ENCODE measurements around the gene ENAH.

Gene ENAH

DNA sequence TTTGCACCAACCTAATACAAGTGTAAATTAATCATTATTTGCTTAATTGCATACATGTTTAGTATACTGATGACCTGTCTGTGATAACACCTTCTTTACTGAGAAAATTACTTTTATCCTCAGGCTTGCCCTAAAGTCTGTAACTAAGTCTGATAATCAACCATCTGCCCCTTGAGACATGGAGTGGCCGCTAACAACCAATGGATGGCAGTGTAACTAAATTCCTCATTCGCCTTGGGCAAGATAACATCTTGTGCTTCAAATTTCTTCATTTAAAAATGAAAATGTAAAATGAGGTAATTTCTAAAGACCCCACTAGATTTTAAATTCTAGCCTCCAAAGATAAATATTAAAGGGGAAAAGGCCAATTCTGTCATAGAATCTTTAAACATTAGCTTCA, 85.1 kb downstream of the ENAH start:
- TF ChIP-seq, protein P1, sequence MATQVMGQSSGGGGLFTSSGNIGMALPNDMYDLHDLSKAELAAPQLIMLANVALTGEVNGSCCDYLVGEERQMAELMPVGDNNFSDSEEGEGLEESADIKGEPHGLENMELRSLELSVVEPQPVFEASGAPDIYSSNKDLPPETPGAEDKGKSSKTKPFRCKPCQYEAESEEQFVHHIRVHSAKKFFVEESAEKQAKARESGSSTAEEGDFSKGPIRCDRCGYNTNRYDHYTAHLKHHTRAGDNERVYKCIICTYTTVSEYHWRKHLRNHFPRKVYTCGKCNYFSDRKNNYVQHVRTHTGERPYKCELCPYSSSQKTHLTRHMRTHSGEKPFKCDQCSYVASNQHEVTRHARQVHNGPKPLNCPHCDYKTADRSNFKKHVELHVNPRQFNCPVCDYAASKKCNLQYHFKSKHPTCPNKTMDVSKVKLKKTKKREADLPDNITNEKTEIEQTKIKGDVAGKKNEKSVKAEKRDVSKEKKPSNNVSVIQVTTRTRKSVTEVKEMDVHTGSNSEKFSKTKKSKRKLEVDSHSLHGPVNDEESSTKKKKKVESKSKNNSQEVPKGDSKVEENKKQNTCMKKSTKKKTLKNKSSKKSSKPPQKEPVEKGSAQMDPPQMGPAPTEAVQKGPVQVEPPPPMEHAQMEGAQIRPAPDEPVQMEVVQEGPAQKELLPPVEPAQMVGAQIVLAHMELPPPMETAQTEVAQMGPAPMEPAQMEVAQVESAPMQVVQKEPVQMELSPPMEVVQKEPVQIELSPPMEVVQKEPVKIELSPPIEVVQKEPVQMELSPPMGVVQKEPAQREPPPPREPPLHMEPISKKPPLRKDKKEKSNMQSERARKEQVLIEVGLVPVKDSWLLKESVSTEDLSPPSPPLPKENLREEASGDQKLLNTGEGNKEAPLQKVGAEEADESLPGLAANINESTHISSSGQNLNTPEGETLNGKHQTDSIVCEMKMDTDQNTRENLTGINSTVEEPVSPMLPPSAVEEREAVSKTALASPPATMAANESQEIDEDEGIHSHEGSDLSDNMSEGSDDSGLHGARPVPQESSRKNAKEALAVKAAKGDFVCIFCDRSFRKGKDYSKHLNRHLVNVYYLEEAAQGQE (IDR thresholded peaks at IDR 0.05; ENCODE audit: low read depth): no peak
- TF ChIP-seq EGR1 (IDR thresholded peaks at IDR 0.05) (no peak), CEBPB (IDR thresholded peaks at IDR 0.05) (no peak), TAF1 (IDR thresholded peaks at IDR 0.05; ENCODE audit: low read depth) (no peak), EP300 (IDR thresholded peaks at IDR 0.05; ENCODE audit: borderline replicate concordance) (no peak), CREB1 (IDR thresholded peaks at IDR 0.05; ENCODE audit: low read depth) (no peak), NFIC (IDR thresholded peaks at IDR 0.05) (no peak), TCF12 (IDR thresholded peaks at IDR 0.05; ENCODE audit: low read depth) (no peak), TEAD4 (IDR thresholded peaks at IDR 0.05) (no peak), RAD21 (IDR thresholded peaks at IDR 0.05; ENCODE audit: low read depth) (no peak; the same call in 1 of the 2 replicates), ZBTB7A (IDR thresholded peaks at IDR 0.05; ENCODE audit: low read depth) (no peak), YY1 (IDR thresholded peaks at IDR 0.05; ENCODE audit: low read depth) (no peak), FOXM1 (IDR thresholded peaks at IDR 0.05; ENCODE audit: borderline replicate concordance, low read depth) (no peak)
- TF ChIP-seq, protein P2, sequence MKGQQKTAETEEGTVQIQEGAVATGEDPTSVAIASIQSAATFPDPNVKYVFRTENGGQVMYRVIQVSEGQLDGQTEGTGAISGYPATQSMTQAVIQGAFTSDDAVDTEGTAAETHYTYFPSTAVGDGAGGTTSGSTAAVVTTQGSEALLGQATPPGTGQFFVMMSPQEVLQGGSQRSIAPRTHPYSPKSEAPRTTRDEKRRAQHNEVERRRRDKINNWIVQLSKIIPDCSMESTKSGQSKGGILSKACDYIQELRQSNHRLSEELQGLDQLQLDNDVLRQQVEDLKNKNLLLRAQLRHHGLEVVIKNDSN (IDR thresholded peaks at IDR 0.05): no peak
- TF ChIP-seq, protein P3, sequence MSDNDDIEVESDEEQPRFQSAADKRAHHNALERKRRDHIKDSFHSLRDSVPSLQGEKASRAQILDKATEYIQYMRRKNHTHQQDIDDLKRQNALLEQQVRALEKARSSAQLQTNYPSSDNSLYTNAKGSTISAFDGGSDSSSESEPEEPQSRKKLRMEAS (IDR thresholded peaks at IDR 0.05): no peak

DNA sequence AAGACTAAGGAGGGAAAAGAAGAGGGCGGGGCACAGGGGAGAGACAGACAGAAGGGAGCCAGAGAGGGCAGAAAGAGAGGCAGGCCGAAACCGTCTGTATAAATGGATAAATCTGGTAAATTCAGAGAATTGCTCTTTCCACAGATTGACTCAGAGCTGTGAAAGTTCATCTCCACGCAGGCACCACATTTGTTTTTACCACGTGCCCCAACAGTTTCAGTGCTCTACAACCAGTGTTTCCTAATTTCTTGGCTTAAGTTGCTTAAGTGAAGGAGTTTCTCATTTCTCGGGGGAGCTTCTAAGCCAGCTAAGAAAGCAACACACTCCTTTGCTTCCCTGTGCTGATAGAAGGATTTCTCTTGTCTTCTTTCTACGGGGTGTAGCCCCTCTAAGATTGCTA, 87.1 kb downstream of the ENAH start:
- TF ChIP-seq YY1 (IDR thresholded peaks at IDR 0.05; ENCODE audit: low read depth): no peak
- TF ChIP-seq EGR1 (IDR thresholded peaks at IDR 0.05): no peak
- TF ChIP-seq, protein P2 (IDR thresholded peaks at IDR 0.05): no peak
- TF ChIP-seq NFIC (IDR thresholded peaks at IDR 0.05): no peak
- TF ChIP-seq, protein P3 (IDR thresholded peaks at IDR 0.05): no peak
- no peak for TF ChIP-seq FOXM1 (IDR thresholded peaks at IDR 0.05; ENCODE audit: borderline replicate concordance, low read depth)
- no peak for TF ChIP-seq CREB1 (IDR thresholded peaks at IDR 0.05; ENCODE audit: low read depth)
- TF ChIP-seq, protein P1 (IDR thresholded peaks at IDR 0.05; ENCODE audit: low read depth): no peak
- TF ChIP-seq TEAD4 (IDR thresholded peaks at IDR 0.05): no peak
- no peak for TF ChIP-seq TCF12 (IDR thresholded peaks at IDR 0.05; ENCODE audit: low read depth)
- TF ChIP-seq RAD21 (IDR thresholded peaks at IDR 0.05; ENCODE audit: low read depth): no peak

DNA sequence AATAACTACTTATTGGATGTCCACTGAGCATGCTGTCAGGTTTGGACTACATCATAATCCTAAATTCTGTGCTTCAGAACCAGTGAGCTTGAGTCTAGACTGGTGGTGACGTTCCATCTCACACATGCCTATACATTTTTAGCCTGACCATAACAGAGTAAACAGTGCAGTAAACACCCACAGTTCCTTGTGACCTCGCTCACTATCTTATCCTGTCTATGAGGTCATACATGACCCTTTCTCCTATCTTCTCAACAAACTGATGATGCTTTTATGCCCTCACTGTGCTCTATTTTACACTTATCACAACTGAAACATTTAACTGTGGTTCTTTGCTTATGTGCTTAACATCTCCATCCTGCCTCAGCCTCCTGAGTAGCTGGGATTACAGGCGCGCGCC, 91.2 kb downstream of the ENAH start:
- TF ChIP-seq TEAD4 (IDR thresholded peaks at IDR 0.05): no peak
- TF ChIP-seq, protein P1 (IDR thresholded peaks at IDR 0.05; ENCODE audit: low read depth): no peak
- no peak for TF ChIP-seq YY1 (IDR thresholded peaks at IDR 0.05; ENCODE audit: low read depth)
- TF ChIP-seq TCF12 (IDR thresholded peaks at IDR 0.05; ENCODE audit: low read depth): no peak
- TF ChIP-seq TAF1 (IDR thresholded peaks at IDR 0.05; ENCODE audit: low read depth): no peak
- no peak for TF ChIP-seq RAD21 (IDR thresholded peaks at IDR 0.05; ENCODE audit: low read depth)
- TF ChIP-seq, protein P3 (IDR thresholded peaks at IDR 0.05): no peak
- TF ChIP-seq, protein P2 (IDR thresholded peaks at IDR 0.05): no peak
- no peak for TF ChIP-seq CREB1 (IDR thresholded peaks at IDR 0.05; ENCODE audit: low read depth)
- no peak for TF ChIP-seq ZBTB7A (IDR thresholded peaks at IDR 0.05; ENCODE audit: low read depth)
- TF ChIP-seq NFIC (IDR thresholded peaks at IDR 0.05): no peak
- TF ChIP-seq CEBPB (IDR thresholded peaks at IDR 0.05): no peak
- no peak for TF ChIP-seq EP300 (IDR thresholded peaks at IDR 0.05; ENCODE audit: borderline replicate concordance)
- TF ChIP-seq FOXM1 (IDR thresholded peaks at IDR 0.05; ENCODE audit: borderline replicate concordance, low read depth): no peak
- TF ChIP-seq EGR1 (IDR thresholded peaks at IDR 0.05): no peak

DNA sequence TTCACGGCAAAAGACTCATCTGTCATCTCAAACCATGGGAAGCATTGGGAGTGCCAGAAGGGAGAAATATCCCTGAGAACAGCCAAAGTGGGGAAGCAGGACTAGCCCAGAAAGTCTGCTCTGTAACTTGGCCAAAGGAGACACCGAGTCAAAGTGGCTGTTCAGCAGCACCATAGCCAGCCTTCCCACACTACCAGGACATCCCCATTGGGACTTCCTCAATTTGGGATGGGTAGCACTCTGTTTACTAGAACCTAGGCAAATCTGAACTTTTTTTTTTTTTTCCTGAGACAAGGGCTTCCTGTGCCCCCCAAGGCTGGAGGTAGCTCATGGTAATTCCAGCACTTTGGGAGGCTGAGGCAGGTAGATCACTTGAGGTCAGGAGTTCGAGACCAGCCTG, 93.0 kb downstream of the ENAH start:
- TF ChIP-seq NFIC (IDR thresholded peaks at IDR 0.05) (no peak), FOXM1 (IDR thresholded peaks at IDR 0.05; ENCODE audit: borderline replicate concordance, low read depth) (no peak), EGR1 (IDR thresholded peaks at IDR 0.05) (no peak), CREB1 (IDR thresholded peaks at IDR 0.05; ENCODE audit: low read depth) (no peak), TAF1 (IDR thresholded peaks at IDR 0.05; ENCODE audit: low read depth) (no peak), EP300 (IDR thresholded peaks at IDR 0.05; ENCODE audit: borderline replicate concordance) (no peak), TCF12 (IDR thresholded peaks at IDR 0.05; ENCODE audit: low read depth) (no peak), TEAD4 (IDR thresholded peaks at IDR 0.05) (no peak)
- TF ChIP-seq, protein P1 (IDR thresholded peaks at IDR 0.05; ENCODE audit: low read depth): no peak
- TF ChIP-seq, protein P2 (IDR thresholded peaks at IDR 0.05): no peak
- TF ChIP-seq, protein P3 (IDR thresholded peaks at IDR 0.05): no peak

All from Ishikawa (cell line).